Stimulated activated naive CD4-positive, alpha-beta T cell (primary cell): Measurements from ENCODE around the gene SLC22A2.

Source experiments
- DNase-seq, 6 experiments: peaks; one replicate each; lab custom pipeline; 2025; lab: John Stamatoyannopoulos, UW

Gene SLC22A2

GRCh38 chr6:160273750-160274149 is 15.1 kb upstream of the SLC22A2 start:
- DNase-seq = no peak

GRCh38 chr6:160273196-160273595 is 14.6 kb upstream of the SLC22A2 start:
- DNase-seq = no peak

GRCh38 chr6:160272707-160273106 is 14.1 kb upstream of the SLC22A2 start:
- DNase-seq = no peak

- no peak for DNase-seq
Observed at GRCh38 chr6:160270347-160270746, 11.7 kb upstream of the SLC22A2 start.

- no peak for DNase-seq
Observed at GRCh38 chr6:160269771-160270170, 11.2 kb upstream of the SLC22A2 start.

GRCh38 chr6:160269023-160269521 is 10.5 kb upstream of the SLC22A2 start:
- DNase-seq = no peak

- DNase-seq = no peak
Observed at GRCh38 chr6:160267102-160267501, 8.5 kb upstream of the SLC22A2 start.

GRCh38 chr6:160265869-160266476 is 7.4 kb upstream of the SLC22A2 start:
- no peak for DNase-seq

- no peak for DNase-seq
Observed at GRCh38 chr6:160264061-160264612, 5.5 kb upstream of the SLC22A2 start.

GRCh38 chr6:160263196-160263939 is 4.7 kb upstream of the SLC22A2 start:
- no peak for DNase-seq

- no peak for DNase-seq
Observed at GRCh38 chr6:160261991-160262680, 3.5 kb upstream of the SLC22A2 start.

GRCh38 chr6:160260803-160261450 is 2.3 kb upstream of the SLC22A2 start:
- no peak for DNase-seq

GRCh38 chr6:160260367-160260766 is 1.7 kb upstream of the SLC22A2 start:
- no peak for DNase-seq

- no peak for DNase-seq
Observed at GRCh38 chr6:160259598-160259997, 977 bp upstream of the SLC22A2 start.

GRCh38 chr6:160259143-160259425 is 463 bp upstream of the SLC22A2 start:
- no peak for DNase-seq

GRCh38 chr6:160256445-160256844 is 2.2 kb downstream of the SLC22A2 start:
- no peak for DNase-seq

- no peak for DNase-seq
Observed at GRCh38 chr6:160254467-160255312, 3.9 kb downstream of the SLC22A2 start.

GRCh38 chr6:160253714-160254113 is 4.9 kb downstream of the SLC22A2 start:
- no peak for DNase-seq

- DNase-seq = no peak
Observed at GRCh38 chr6:160253292-160253691, 5.3 kb downstream of the SLC22A2 start.

- no peak for DNase-seq
Observed at GRCh38 chr6:160252073-160252813, 6.4 kb downstream of the SLC22A2 start.

- DNase-seq = no peak
Observed at GRCh38 chr6:160249671-160250070, 8.9 kb downstream of the SLC22A2 start.
